Measurements from ENCODE around the gene PTK6. TPM values are rescaled to one million over a fixed set of nuclear protein-coding genes. Genes with fewer than 3 reads are reported as not detected.
A peak's percentile ranks its signal among the peaks of the same experiment; 100 is the strongest.

PTK6 gene
- total RNA-seq (under 0.01 and 0.17 TPM in 2 replicates), polyA plus RNA-seq (not detected in 2 replicates), polyA minus RNA-seq (ENCODE audit: low replicate concordance) (not detected in 2 replicates)
- polyA plus RNA-seq (2012), result 0.05 and 0.07 TPM in 2 replicates

- no peaks in the 10 kb centered on the region for H3K9me3 ChIP-seq (ENCODE audit: control insufficient read depth, insufficient read depth, low read depth, low read length)
- peak within 1 kb of the TSS; percentile 8 for H3K4me2 ChIP-seq (ENCODE audit: extremely low read depth, insufficient read depth, low read length)
- H3K27me3 ChIP-seq (ENCODE audit: control insufficient read depth, insufficient read depth, low read length), result peaks cover 2% of the 10 kb centered on the region
- H2AFZ ChIP-seq (ENCODE audit: low read length), result peak within 1 kb of the TSS; percentile 61
- no peaks in the 10 kb centered on the region for H4K20me1 ChIP-seq (ENCODE audit: control insufficient read depth, extremely low read depth, insufficient read depth, low read length)
- TF ChIP-seq CTCF (conservative IDR thresholded peaks at IDR 0.05 in 1 of 2, IDR thresholded peaks at IDR 0.05 in 1 of 2; ENCODE audit: low read depth in 1 of 2, low read length in 2 of 2), result no peak
- TF ChIP-seq EZH2 (IDR thresholded peaks at IDR 0.05; ENCODE audit: low read length, missing control alignments), result no peak
- H3K4me3 ChIP-seq (replicated peaks in 1 of 4; ENCODE audit: control extremely low read depth in 1 of 4, insufficient read depth in 1 of 4, low read depth in 3 of 4, low read length in 4 of 4), result peak within 1 kb of the TSS in 1 of 4 experiments; percentile 28
- H3K4me1 ChIP-seq (ENCODE audit: control insufficient read depth, extremely low read depth, insufficient read depth, low read length), result peaks cover 5% of the 10 kb centered on the region
- no peaks in the 10 kb centered on the region for H3K36me3 ChIP-seq (ENCODE audit: control insufficient read depth, insufficient read depth, low read length)
- no peak for DNase-seq (ENCODE audit: low read depth in 2 of 2)
- no peak within 1 kb of the TSS for H3K27ac ChIP-seq (ENCODE audit: insufficient read depth, low read length)
- H3K79me2 ChIP-seq (ENCODE audit: control insufficient read depth, insufficient read depth, low read length), result no peaks in the 10 kb centered on the region
- H3K9ac ChIP-seq (ENCODE audit: insufficient read depth, low read length), result peak within 1 kb of the TSS; percentile 30
Measured at GRCh38 chr20:63536997-63537524, at the start of gene PTK6. TSS of gene PTK6 (minus strand) at chr20:63537376. CDS start at chr20:63537314, 62 bp downstream.

DNA sequence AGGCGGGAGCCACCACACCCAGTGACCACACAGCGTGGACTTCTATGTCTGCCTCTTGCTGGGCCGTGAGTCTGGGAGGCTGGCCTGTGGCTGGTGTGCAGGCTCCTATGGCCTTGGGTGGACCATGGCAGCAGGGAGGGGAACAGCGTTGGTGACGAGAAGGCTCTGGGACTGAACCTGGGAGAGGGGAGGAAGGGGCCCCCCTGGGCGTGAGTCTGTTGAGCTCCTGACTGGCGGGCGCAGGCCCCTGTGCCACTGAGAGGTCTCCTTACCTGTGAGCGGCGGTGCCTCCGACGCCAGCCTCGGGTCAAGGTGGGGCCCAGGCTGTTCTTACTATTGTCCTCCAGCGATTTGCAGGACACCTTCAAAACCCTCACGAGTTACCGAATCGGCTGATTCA, 49.6 kb upstream of the PTK6 start:
- no peak overlapping the region for H3K27ac ChIP-seq (ENCODE audit: insufficient read depth, low read length)
- no peaks in the 10 kb centered on the region for H3K79me2 ChIP-seq (ENCODE audit: control insufficient read depth, insufficient read depth, low read length)
- no peak overlapping the region for H3K9ac ChIP-seq (ENCODE audit: insufficient read depth, low read length)
- no peaks in the 10 kb centered on the region for H4K20me1 ChIP-seq (ENCODE audit: control insufficient read depth, extremely low read depth, insufficient read depth, low read length)
- no peaks in the 10 kb centered on the region for H3K27me3 ChIP-seq (ENCODE audit: control insufficient read depth, insufficient read depth, low read length)
- no peak overlapping the region for H3K4me2 ChIP-seq (ENCODE audit: extremely low read depth, insufficient read depth, low read length)
- DNase-seq (ENCODE audit: low read depth in 2 of 2), result no peak
- no peak overlapping the region for H2AFZ ChIP-seq (ENCODE audit: low read length)
- no peak overlapping the region for H3K4me3 ChIP-seq (replicated peaks in 1 of 4; ENCODE audit: control extremely low read depth in 1 of 4, insufficient read depth in 1 of 4, low read depth in 3 of 4, low read length in 4 of 4)
- peaks cover 11% of the 10 kb centered on the region for H3K36me3 ChIP-seq (ENCODE audit: control insufficient read depth, insufficient read depth, low read length)
- no peaks in the 10 kb centered on the region for H3K9me3 ChIP-seq (ENCODE audit: control insufficient read depth, insufficient read depth, low read depth, low read length)
- TF ChIP-seq CTCF (conservative IDR thresholded peaks at IDR 0.05 in 1 of 2, IDR thresholded peaks at IDR 0.05 in 1 of 2; ENCODE audit: low read depth in 1 of 2, low read length in 2 of 2) (no peak), EZH2 (IDR thresholded peaks at IDR 0.05; ENCODE audit: low read length, missing control alignments) (no peak)
- no peaks in the 10 kb centered on the region for H3K4me1 ChIP-seq (ENCODE audit: control insufficient read depth, extremely low read depth, insufficient read depth, low read length)

DNA sequence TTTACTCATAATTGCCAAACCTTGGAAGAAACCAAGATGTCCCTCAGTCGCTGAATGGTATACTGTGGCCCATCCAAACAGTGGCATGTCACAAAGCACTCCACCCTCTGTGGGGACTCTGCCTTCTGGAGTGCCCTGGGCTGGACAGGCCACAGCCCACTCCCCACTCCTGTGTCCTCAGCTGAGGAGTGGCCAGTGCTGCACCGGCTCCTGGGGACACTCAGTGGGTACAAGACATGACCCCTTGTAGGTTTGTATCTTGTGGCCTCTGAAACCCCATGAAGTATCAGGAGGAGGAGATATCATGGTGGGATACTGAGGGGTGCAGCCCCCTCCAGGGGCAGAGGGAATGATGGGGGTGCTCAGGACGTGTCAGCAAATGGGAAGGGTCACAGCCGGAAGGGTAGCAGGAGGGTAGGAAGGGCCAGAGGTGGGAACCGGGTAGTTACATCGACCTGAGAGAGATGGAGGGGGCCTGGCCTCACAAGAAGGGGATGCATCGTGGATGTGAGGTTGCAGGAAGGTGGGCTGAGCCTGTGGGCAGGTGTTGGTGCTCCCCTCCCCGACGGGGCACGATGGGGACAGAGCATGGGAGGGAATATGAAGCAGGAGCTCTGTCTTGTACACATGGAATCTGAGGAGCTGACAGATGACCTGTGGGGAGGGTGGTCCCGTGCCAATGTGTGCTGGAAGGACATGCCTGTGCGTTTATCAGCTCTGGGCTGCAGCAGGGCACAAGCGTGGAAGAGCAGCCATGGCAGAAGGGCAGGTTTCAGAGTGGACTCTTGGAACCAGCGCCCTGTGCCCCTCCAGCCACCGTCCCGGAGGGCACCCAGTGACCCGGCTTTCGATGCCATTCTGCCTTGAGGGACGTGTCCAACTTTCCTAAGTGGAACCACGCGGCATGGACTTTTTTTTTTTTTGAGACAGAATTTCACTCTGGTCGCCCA, 48.7 kb upstream of the PTK6 start:
- Histone ChIP-seq H3K4me2 (ENCODE audit: extremely low read depth, insufficient read depth, low read length) (no peak overlapping the region), H3K79me2 (ENCODE audit: control insufficient read depth, insufficient read depth, low read length) (no peaks in the 10 kb centered on the region), H3K4me1 (ENCODE audit: control insufficient read depth, extremely low read depth, insufficient read depth, low read length) (no peaks in the 10 kb centered on the region), H4K20me1 (ENCODE audit: control insufficient read depth, extremely low read depth, insufficient read depth, low read length) (no peaks in the 10 kb centered on the region), H3K9me3 (ENCODE audit: control insufficient read depth, insufficient read depth, low read depth, low read length) (no peaks in the 10 kb centered on the region), H2AFZ (ENCODE audit: low read length) (no peak overlapping the region), H3K9ac (ENCODE audit: insufficient read depth, low read length) (no peak overlapping the region), H3K36me3 (ENCODE audit: control insufficient read depth, insufficient read depth, low read length) (peaks cover 7% of the 10 kb centered on the region), H3K27ac (ENCODE audit: insufficient read depth, low read length) (no peak overlapping the region), H3K27me3 (ENCODE audit: control insufficient read depth, insufficient read depth, low read length) (no peaks in the 10 kb centered on the region), H3K4me3 (replicated peaks in 1 of 4; ENCODE audit: control extremely low read depth in 1 of 4, insufficient read depth in 1 of 4, low read depth in 3 of 4, low read length in 4 of 4) (no peak overlapping the region)
- DNase-seq (ENCODE audit: low read depth in 2 of 2), result no peak
- TF ChIP-seq EZH2 (IDR thresholded peaks at IDR 0.05; ENCODE audit: low read length, missing control alignments) (no peak), CTCF (conservative IDR thresholded peaks at IDR 0.05 in 1 of 2, IDR thresholded peaks at IDR 0.05 in 1 of 2; ENCODE audit: low read depth in 1 of 2, low read length in 2 of 2) (no peak)

Measured in fibroblast of lung (primary cell).